Limb (tissue), 2 donors: ENCODE measurements around the gene CPNE4.
"Not testable (repeated sequence)": the region's sequence is repeated elsewhere in the genome, so short reads cannot be mapped to it uniquely, and the experiment has no call there.

Experiments used
- DNase-seq, 2 donors: peaks; one replicate each; pipeline ENCODE4 v3.0.0-alpha.2; 2016; ENCODE audit errors: extremely low spot score in 2 of 2

CPNE4 gene

GRCh38 chr3:132016061-132017041 lies 18.5 kb downstream of the CPNE4 start:
- DNase-seq, result no peak

DNA sequence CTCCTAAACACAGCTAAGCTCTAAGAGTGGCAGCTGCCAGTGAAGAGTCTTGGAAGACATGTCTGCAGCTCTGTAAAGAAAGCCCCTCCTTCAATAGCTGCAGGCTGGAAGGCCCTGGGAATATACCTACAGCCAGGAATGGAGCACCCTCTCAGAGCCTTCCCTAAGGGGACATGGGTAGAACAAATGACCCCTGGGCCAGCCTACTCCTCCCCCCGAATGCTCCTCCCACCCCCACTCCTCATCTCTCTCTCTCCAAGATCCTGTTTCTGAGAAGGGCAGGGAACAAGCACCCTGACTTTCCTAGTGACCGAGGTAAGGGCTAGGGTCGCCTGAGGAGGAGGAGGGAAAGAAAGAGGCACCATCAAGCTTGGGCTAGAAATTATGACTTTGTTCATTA lies 20.7 kb downstream of the CPNE4 start:
- no peak for DNase-seq

GRCh38 chr3:132009241-132009640 lies 25.6 kb downstream of the CPNE4 start:
- no peak for DNase-seq

- DNase-seq, result no peak
Measured at GRCh38 chr3:132008837-132009236, 26.0 kb downstream of the CPNE4 start.

- DNase-seq, result no peak
Measured at GRCh38 chr3:132007617-132008016, 27.2 kb downstream of the CPNE4 start.

DNA sequence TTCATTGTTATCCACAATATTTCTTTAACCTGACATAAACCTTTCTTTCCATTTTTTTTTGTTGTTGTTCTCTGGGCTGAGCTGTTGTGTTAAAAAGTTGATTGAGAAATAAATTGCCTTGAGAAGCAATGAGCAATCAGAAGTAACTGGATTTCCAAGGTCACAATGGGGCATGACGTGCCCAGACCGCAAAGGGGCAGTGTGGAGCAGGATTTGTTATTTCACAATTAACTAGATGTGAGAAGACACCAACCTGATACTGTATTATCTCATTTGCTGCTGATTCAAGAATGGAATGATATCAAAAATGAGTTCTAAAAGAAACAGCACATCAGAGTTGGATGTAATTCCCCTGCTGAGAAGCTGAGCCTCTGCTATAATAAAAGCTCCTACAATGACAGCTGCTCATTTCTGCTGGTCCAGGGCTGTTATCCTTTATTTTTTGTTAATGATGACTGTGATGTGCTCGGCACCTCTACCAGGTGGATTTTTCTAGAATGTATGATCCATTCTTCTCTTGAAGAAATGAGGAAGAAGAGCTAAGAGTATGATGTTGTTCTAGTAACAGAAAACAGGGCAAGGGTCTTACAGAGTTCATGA lies 28.1 kb downstream of the CPNE4 start:
- DNase-seq, result no peak

GRCh38 chr3:132004571-132004970 lies 30.2 kb downstream of the CPNE4 start:
- DNase-seq, result no peak

- no peak for DNase-seq
Measured at GRCh38 chr3:132003685-132004084, 31.1 kb downstream of the CPNE4 start.

DNA sequence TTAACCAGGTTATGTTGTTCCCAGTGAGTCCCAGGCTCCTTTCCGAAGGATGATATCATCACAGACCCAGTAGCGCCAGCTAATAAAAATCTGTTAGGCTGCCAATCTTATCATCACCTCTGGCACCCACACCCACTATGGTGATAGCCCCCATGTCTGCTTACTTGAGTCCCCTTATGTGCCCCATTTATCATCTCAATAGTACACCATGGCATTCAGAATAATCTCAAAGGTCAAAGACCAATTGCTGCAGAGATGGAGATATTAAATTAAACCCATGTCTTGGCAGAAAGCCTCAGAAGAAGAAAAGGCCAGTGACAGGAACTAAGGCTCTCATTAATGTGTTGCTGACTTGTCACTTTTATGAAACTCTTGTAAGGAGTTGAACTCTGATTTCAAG lies 32.8 kb downstream of the CPNE4 start:
- DNase-seq, result no peak

GRCh38 chr3:132001036-132001435 lies 33.8 kb downstream of the CPNE4 start:
- DNase-seq, result no peak

DNA sequence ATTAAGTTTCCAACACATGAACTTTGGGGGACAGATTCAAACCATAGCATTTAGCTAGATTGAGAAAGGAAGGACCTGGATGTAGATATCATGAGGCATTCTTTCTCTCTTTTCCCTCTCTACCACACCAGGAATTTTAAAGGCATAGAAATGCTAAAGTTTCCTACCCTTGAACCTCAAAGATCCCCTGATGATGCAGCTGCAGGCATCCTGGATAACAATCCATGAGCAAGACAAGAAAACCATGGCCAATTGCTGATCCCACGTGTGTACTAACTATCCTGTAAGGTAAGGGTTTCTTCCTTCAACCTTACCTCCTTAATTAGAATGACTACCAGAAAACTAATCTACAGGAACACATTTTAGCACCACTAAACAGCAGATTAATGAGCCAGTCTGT lies 36.8 kb downstream of the CPNE4 start:
- DNase-seq, result no peak

GRCh38 chr3:131995891-131996290 lies 38.9 kb downstream of the CPNE4 start:
- DNase-seq, result no peak

DNA sequence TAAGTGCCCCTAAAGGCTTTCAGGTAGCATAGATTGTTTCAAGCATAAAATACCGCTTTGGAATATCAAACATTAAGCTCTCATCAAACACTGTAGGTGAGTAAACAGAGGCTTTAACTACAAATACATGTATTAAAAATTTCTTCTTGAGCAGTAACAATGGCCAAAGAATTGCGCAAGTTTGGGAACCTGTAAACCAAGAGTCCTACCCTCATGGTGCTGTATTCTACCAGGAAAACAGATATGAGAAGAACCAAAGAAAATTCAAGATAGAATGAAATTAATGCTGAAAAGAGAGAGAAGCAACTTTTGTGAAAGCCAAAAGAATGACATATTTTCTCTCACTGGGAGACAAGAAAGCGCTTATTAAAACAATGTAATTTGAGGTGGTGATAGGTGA lies 45.5 kb downstream of the CPNE4 start:
- no peak for DNase-seq

- DNase-seq, result no peak
Measured at GRCh38 chr3:131988209-131988608, 46.6 kb downstream of the CPNE4 start.

DNA sequence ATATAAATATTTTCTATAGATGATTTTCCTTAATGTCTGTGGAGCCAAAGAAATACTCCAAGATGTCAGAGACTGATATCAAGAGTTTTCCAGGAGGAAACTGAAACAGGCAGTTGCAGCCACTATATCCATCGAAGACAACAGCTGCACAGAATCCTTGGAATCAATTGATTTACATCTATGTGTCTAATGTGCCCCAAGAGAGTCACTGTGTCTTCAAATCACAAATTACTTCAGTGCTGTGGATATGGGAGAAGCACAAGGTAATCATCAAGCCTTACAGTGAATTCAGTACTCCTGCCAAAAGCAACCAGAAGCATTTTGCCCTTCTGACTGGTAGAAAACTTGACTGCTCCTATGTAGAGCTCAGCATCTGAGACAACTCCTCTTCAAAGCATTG lies 51.1 kb downstream of the CPNE4 start:
- no peak for DNase-seq

DNA sequence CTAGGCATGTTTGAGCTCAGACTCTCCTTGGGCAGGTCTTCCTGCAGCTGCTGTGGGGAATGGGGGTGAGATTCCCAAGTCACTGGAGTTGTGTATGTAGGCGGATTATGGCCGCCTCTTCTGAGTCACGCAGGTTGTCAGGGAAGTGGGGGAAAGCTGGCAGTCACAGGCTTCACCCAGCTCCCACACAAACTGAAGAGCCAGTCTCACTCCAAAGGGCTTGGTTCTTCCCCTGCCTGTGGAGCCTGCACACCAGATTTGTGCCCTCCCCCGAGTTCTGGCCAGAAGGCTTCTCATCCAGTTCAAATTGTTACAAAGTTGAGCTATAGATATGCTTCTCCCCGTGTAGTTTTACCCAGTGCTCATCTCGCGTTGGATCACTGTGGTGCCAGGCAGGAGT lies 53.5 kb downstream of the CPNE4 start:
- DNase-seq, result no peak

DNA sequence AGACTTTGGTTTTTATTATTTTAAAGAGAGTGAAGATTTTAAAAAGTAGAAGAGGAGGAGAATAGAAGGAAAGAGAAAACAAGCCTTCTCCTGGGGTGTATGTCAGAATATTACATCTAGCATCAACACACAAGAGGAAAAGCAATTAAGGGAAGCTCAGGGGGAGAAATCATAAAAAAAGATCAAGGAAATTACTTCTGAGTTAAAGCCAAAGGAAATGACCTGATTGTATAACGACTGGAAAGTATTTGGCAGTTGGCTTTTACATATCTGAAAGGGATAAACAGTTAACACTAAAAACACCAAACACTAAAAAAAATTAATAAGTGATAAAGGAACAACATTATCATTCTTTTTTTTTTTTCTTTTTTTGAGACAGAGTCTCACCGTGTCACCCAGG lies 58.4 kb downstream of the CPNE4 start:
- DNase-seq, result no peak

GRCh38 chr3:131975047-131975446 lies 59.8 kb downstream of the CPNE4 start:
- DNase-seq, result no peak

GRCh38 chr3:131973731-131974130 lies 61.1 kb downstream of the CPNE4 start:
- DNase-seq, result no peak

GRCh38 chr3:131972550-131972949 lies 62.3 kb downstream of the CPNE4 start:
- DNase-seq, result no peak

DNA sequence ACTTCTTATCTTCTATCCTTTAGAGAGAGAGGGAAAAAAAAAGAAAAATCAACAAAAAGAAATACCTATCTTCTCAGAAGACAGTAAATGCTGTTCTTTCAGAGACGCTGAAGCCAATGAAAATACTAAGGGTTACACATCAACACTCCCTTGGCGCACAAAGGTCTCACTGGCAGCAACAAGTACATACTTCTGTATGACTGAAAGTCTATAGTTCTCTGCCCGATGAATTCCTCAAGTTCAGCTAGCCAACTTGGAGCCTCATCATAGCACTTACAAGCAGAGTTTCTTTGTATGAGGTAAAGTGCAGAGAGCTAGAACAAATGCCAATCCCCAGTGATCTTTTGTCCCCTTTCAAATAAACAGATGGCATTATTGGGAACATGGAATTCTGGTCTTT lies 62.7 kb downstream of the CPNE4 start:
- no peak for DNase-seq

GRCh38 chr3:131963442-131963841 lies 71.4 kb downstream of the CPNE4 start:
- DNase-seq, result not testable (repeated sequence)

GRCh38 chr3:131962982-131963381 lies 71.8 kb downstream of the CPNE4 start:
- DNase-seq, result no peak
